ENCODE data around the gene ZBTB20. TPM values are rescaled to one million over a fixed set of nuclear protein-coding genes. Genes with fewer than 3 reads are reported as not detected.

Gene ZBTB20
- total and polyA plus RNA-seq, 2 of the 4 experiments (the other 2 are of a cell fraction), result 0.75 to 14.7 TPM

- BruUV-seq (replicated peaks), result no TSS peak
- DNase-seq (no peak), ATAC-seq (ENCODE audit: low read depth) (no peak)
- Histone ChIP-seq H3K56ac (ENCODE audit: extremely low read depth, insufficient read depth, low read length) (no peak overlapping the region), H4K91ac (ENCODE audit: insufficient read depth, low read depth, low read length) (no peak overlapping the region), H3K4ac (ENCODE audit: low read depth, low read length) (no peak overlapping the region), H2BK120ac (ENCODE audit: low read depth, low read length) (no peak overlapping the region), H2BK15ac (ENCODE audit: low read depth, low read length) (no peak overlapping the region), H3K27me3 (ENCODE audit: control insufficient read depth, insufficient read depth, low read length) (no peaks in the 10 kb centered on the region), H3K4me1 (ENCODE audit: control insufficient read depth, insufficient read depth, low read length) (no peaks in the 10 kb centered on the region), H3K4me2 (ENCODE audit: low read depth, low read length) (no peak overlapping the region), H4K20me1 (ENCODE audit: insufficient read depth, low read length) (no peaks in the 10 kb centered on the region), H2AK5ac (ENCODE audit: low read depth, low read length) (no peak overlapping the region), H4K5ac (ENCODE audit: low read depth, low read length) (no peak overlapping the region), H2BK5ac (ENCODE audit: low read depth, low read length, poor library complexity, severe bottlenecking) (no peak overlapping the region), H2AFZ (replicated peaks; ENCODE audit: low read length, poor library complexity) (no peak overlapping the region), H3K23ac (ENCODE audit: low read depth, low read length) (no peak overlapping the region), H3K14ac (replicated peaks; ENCODE audit: low read depth, low read length) (no peak overlapping the region), H3K36me3 (ENCODE audit: control insufficient read depth, insufficient read depth, low read length) (no peaks in the 10 kb centered on the region), H3K27ac (ENCODE audit: insufficient read depth, low read length) (no peak overlapping the region), H4K8ac (ENCODE audit: low read depth in 2 of 2, low read length in 2 of 2) (no peak overlapping the region), H2AK9ac (replicated peaks; ENCODE audit: low read depth, low read length, poor library complexity) (no peak overlapping the region), H2BK20ac (ENCODE audit: low read depth, low read length) (no peak overlapping the region), H3K9me1 (ENCODE audit: insufficient read depth, low read length) (peaks cover 2% of the 10 kb centered on the region; the same call in 1 of the 2 replicates), H3K9me3 (ENCODE audit: control insufficient read depth, insufficient read depth, low read length) (no peaks in the 10 kb centered on the region), H3K9ac (ENCODE audit: low read depth, low read length) (no peak overlapping the region), H3K18ac (ENCODE audit: low read depth, low read length) (no peak overlapping the region), H3K79me1 (ENCODE audit: low read depth in 1 of 2, low read length in 2 of 2) (no peaks in the 10 kb centered on the region), H3K4me3 (ENCODE audit: insufficient read depth, low read depth, low read length) (no peak overlapping the region)
- dilution Hi-C loops (cut with HindIII; ENCODE audit: low sequenced_read_pairs, unreplicated experiment), result no loop called here
- intact Hi-C loops (cut with micrococcal nuclease), result no loop called here
- TF ChIP-seq SMC3 (IDR thresholded peaks at IDR 0.05; ENCODE audit: low read depth, low read length), result no peak
- TF ChIP-seq CHD1 (IDR thresholded peaks at IDR 0.05; ENCODE audit: low read depth, low read length), result no peak
- no peak for TF ChIP-seq MAFK (IDR thresholded peaks at IDR 0.05; ENCODE audit: low read depth, low read length)
- no peak for TF ChIP-seq BHLHE40 (IDR thresholded peaks at IDR 0.05; ENCODE audit: low read depth, low read length)
- no peak for TF ChIP-seq CTCF (conservative IDR thresholded peaks at IDR 0.05; ENCODE audit: low read depth, low read length)
- CTCF ChIA-PET, result no interaction called here
- in situ Hi-C loops (cut with MboI; ENCODE audit: low sequenced_read_pairs), result no loop called here
- POLR2A ChIA-PET (ENCODE audit: unreplicated experiment), result no interaction called here
- WGBS, 2 experiments (ENCODE audit: extremely low coverage in 2 of 2, insufficient read length in 1 of 2), result no CpG with 5 or more reads among the region's 1 CpG
Measured at GRCh38 chr3:115007966-115008365, 139.1 kb downstream of the ZBTB20 start.

All from IMR-90 (cell line).